Measurements from ENCODE around the gene DGKH.
"Not testable (repeated sequence)": the region's sequence is repeated elsewhere in the genome, so short reads cannot be mapped to it uniquely, and the experiment has no call there.

Gene DGKH

GRCh38 chr13:42071672-42072419 lies 23.4 kb downstream of the DGKH start:
- no peak for DNase-seq

GRCh38 chr13:42073683-42074082 lies 25.2 kb downstream of the DGKH start:
- DNase-seq, result no peak

- no peak for DNase-seq
These were observed 27.1 kb downstream of the DGKH start for GRCh38 chr13:42075517-42075916.

DNA sequence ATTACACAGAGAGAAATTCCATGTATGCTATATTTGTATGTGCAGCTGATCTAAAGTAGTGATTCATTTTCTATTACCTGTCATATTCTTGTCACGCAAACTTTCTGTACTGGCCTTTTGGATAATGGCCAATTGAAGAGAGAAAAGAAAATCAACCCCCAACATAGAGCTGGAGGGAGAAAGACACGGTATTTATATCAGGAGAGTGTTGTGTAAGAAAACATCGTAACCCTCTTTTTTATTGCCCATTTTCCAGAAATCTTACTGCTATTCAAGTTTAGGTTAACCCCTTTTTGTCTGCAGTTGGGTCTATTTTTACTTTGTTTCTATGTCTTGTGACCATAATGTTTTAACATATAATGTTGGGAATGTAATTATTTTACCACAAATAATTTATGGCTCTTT lies 27.9 kb downstream of the DGKH start:
- DNase-seq, result no peak

DNA sequence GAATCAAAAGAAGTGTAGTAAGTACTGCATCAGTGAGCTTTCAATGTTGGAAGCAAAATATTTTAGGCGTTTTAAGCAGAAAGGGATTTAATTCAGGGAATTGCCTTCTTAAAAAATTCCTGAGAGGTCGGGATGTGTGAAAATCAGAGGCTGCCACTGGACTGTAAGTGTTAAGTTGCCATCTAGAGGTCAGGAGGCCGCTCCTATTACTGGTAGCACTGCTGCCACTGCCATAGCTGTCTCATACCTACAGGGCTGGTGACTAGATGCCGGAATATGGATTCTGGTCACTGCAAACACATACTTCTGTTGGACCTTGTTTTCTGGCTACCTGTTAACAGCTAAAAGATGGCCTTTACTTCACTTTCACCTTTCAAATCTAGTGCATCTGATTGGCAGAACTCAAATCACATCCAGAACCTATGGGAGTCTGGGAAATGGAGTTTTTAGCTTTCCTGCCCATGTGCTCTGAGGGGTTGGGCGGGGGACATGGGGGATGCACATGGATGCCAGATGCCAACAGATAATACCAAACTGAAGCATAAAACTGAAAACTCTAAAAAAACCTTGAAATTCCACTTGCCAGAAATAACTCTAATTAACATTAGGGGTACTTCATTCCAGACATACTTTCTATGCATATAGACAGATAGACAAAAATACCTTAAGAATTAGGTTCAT lies 29.8 kb downstream of the DGKH start:
- no peak for DNase-seq

DNA sequence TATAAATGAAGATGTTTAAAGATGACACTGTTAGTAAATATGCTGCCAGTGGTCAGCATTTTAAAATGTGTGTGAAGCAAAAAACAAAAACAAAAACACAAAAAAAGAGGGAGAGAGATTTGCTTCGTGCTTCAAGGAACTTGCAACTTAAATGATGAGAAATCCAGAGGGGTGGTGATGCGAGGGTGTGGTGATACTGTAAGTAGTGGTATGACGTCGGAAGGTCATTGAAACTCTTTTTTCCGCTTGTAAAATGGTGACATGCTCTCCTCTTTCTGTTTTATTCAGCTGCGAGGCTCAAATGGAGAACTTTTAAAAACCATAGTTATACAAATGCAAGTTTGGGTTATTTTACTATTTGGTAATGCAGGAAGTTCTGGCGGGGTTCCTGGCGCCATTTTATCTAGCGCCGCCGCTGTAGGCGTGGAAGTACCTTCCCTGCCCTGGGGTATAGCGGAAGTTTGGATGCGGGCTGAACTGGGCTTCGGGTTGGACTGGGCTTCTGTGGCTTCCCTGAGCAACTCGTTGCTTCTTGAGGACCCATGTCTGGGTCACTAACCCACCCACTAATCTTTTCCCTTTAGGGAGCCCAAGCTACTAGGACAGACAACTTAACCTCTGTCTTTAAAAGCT lies 34.8 kb downstream of the DGKH start:
- DNase-seq, result no peak

- no peak for DNase-seq
These were observed 36.3 kb downstream of the DGKH start for GRCh38 chr13:42084722-42085121.

GRCh38 chr13:42086582-42086981 lies 38.1 kb downstream of the DGKH start:
- DNase-seq, result no peak

DNA sequence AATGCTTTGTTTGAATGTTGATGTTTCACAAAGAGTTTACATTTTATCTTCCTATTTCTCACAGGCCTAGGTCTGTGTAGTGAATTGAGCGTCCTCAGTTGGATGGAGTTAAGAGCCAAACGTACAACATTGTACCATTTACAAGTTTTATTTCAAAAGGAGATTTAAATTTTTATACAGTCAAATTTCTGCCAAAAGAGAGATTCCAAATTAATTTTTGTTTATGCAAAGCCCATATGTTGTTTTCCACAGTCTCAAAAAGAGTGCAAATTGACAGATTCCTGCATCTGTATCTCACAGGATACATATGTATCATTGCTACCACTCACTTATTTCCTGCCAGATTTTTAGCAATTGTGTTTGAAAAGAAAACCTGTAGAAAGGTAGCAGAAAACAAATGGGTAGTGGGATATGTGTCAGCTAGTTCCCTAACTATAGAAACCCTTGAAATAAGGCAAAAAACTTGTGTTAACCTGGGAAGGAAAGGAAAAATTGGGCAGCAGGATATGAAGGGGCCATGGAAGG lies 46.1 kb downstream of the DGKH start:
- no peak for DNase-seq

DNA sequence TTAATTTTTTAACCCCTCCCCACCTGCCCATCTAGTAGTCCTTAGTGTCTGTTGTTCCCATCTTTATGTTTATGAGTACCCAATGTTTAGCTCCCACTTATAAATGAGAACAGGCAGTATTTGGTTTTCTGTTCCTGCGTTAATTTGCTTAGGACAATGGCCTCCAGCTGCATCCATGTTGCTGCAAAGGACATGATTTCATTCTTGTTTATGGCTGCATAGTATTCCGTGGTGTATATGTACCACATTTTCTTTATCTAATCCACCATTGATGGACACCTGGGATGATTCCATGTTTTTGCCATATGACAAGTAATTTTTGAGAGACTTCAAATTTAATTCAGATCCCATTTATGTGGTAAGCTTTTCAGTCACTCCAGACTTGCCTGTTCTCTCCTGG lies 47.8 kb downstream of the DGKH start:
- not testable (repeated sequence) for DNase-seq

GRCh38 chr13:42099962-42100675 lies 51.7 kb downstream of the DGKH start:
- DNase-seq, result no peak

DNA sequence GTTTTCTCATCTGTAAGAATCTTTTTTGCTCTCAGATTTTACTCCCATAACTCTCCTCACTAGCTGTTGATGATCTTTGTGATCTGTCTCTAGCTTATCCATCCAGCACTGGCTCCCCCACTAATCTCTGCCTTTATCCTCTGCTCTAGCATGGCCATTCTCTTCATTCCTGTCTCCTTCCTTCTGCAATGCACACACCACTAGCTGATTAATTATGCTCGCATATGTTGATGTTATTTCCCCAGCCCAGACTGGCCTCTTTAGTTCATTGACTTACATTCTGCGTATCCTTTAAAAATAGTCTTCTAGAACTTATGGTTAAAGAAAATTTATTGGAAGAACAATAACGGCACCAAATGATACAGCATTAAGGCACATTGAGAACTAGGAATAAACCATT lies 52.5 kb downstream of the DGKH start:
- no peak for DNase-seq

- no peak for DNase-seq
These were observed 53.6 kb downstream of the DGKH start for GRCh38 chr13:42101821-42102585.

DNA sequence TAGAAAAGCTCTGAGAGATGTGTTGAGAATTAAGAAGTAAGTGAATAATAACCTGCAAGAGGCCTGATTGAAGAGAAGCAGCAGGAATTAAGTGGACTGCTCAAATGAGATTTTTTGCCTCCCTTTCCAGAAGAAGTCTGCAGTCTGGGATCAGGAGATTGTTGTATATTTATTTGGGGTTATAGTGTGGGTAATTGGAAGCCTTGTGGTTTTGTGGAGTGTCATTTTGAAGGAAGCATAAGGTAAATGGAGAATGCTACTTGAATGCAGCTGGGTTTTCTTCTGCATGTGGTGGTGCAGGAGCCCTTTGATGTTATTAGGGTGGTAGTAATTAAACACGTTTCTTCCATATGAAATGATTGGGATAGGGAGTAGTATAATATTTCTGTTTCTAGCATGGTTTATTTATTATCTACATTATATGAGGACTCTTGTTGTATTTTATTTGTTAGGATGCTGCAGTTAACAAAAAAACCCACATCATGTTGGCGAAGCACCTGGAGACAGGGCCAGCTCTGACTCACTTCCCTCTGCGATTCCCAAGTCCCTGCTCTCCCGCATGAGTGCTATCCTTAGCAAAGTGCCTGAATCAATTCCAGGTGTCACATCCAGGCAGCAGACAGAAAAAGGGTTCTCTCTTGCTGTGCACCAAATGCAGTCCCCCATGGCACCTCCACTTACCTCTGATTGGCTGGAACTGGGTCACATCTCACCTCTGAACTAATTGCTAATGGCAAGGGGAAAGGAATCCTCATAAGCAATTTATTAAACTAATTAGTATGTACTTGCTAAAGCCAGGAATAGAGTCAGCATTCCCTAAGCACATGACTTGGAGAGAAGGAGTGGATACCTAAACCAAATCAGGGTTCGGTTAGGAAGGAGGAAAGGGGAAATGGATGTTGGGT lies 54.8 kb downstream of the DGKH start:
- DNase-seq, result no peak

DNA sequence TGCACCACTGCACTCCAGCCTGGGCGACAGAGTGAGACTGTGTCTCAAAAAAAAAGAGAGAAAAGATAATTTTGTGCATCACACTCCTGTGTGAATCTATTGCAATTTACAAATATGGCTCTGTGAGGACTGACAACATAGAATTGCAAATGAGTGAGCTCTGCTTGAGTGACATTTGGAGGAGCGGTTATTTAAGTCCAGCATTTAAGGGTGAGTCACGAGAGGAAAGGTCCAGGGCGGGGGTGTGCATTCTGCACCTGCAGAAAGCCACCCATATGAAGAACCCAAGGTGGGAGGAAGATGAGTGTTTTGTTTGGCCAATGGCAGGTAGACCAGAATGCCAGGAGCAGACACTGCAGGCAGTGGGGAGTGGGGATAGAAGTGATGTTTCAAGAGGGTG lies 58.5 kb downstream of the DGKH start:
- DNase-seq, result no peak

- no peak for DNase-seq
These were observed 59.0 kb downstream of the DGKH start for GRCh38 chr13:42107421-42107820.

DNA sequence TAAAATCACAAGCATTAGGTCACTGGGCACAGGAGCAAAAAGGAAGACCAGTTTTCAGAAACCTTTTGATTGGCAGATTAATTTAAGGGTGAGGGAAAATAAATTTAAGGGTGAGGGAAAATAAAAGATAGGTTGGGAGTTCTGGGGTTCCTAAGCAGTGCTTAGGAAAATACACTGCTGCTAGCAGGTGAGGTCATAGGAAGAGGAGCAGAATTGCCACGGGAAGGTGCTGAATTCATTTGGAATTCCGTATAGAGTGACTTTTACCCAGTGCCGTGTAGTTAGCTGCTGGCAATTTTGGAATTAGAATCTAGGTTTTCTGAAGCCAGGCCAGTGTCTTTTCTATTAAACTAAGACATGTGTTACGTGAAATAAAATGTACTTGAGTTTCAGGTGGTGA lies 59.8 kb downstream of the DGKH start:
- DNase-seq, result no peak

DNA sequence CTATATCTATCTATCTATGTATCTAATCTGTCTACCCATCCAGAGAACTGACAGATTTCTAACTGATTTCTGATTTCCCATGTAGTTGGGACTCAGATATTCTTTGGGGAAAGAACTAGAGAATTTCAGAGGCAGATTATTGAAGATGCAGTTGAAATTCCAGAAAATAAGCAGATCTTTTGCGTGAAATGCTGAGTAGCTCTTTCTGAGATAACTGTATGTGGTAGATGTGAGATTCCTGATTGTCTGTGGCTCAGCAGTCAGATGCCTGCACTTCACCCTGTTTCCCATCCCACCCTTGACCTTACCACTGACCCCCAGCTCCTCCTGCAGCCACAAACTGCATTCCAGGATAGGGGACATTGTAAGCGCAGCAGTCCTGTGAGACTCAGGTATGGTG lies 61.5 kb downstream of the DGKH start:
- DNase-seq, result no peak

GRCh38 chr13:42110410-42111155 lies 62.1 kb downstream of the DGKH start:
- peak; percentile 49 for DNase-seq

- DNase-seq, result no peak
These were observed 64.4 kb downstream of the DGKH start for GRCh38 chr13:42112864-42113263.

GRCh38 chr13:42113478-42113877 lies 65.0 kb downstream of the DGKH start:
- DNase-seq, result no peak
